Kidney tubule cell (primary cell): ENCODE data around the gene POLDIP3.
"Not testable (repeated sequence)": the region's sequence is repeated elsewhere in the genome, so short reads cannot be mapped to it uniquely, and the experiment has no call there.

Experiments
- DNase-seq: peaks from one replicate; pipeline ENCODE4 v3.0.0-alpha.2; 2018; ENCODE audit warnings: low spot score

The POLDIP3 gene

DNA sequence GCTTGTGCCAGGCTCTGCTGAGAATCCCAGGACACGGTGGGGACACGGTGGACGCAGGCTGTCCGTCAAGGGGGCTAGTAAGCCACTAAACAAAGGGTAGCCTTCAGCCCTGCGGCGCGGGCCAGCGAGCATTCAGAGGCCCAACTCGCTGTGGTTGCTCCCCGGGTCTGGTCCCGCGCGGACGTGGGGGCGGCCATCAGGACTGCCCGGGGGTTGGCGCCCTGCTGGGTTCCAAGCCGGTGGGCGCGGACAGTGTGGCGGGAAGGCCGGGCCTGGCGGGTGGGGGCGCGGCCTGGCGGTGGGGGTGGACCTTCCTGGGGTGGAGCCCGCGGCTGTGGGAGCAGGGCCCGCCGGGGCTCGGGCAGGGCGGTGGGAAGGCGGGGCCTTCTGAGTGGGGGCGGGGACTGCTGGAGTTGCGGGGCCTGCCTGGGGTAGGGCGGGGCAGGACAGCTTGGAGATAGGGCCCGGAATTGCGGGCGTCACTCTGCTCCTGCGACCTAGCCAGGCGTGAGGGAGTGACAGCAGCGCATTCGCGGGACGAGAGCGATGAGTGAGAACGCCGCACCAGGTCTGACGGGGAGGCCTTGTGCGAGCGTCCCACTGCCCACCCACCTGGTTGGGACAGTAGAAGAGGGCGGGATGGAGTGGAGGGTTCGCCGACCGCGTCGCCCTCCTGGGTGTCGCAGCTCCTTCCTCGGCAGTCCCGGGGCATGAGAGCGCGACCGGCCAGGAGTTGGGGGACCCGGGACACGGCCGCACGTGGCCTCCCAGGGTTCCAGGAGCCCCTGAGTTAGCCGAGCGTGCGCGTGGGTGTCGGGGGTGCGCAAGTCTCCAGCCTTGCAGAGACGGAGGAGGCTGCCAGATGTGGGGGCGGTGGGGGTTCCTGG lies 61.0 kb downstream of the POLDIP3 start, which contains the start of gene SERHL2:
Gene SERHL2 (plus strand): TSS at position 482 of the 887 bp plus-strand sequence. CDS start 65 bp downstream, at position 547.
- DNase-seq = peak; percentile 74

DNA sequence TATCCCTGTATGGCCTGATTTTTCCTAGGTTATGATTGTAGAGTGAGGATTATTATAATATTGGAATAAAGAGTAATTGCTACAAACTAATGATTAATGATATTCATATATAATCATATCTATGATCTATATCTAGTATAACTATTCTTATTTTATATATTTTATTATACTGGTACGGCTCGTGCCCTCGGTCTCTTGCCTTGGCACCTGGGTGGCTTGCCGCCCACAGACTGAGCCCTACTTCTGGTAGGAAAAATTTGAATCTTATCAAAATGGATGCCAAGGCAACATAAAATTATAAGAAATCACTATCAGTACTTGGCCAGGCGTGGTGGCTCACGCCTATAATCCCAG lies 62.4 kb downstream of the POLDIP3 start:
- DNase-seq = not testable (repeated sequence)

DNA sequence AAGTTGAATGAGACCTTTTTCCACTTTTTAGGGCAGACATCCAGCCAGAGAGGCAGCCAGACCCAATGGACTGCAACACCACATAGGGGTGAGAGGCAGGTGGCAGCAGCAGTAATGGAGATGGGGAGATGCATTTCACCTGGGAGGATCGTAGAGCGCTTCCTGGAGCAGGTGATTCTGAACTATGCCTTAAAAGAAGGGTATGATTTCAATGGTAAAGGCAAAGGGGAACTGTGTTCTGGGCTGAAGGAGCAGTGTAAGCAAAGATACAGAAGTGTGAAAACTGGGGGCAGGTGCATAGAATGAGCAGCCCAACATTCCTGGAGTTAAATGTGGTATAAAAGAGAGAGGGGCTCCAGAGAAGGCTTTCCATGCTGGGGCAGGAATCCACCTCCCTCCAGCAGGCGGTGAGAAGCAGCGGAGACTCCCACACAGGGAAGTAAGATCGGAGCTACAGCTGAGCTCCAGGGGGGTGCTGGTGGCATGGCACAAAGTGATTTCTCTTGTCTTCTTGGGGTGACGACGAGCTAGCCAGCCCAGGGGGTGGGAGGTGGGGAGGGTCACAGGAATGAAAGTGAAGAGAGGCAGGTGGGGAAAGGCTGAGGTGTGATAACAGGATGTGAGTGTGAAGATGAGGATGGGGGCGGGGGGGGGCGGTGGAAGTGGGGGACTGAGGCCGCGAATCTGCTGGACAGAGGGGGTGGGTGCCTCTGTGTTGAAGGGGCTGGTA lies 65.2 kb downstream of the POLDIP3 start:
- no peak for DNase-seq

DNA sequence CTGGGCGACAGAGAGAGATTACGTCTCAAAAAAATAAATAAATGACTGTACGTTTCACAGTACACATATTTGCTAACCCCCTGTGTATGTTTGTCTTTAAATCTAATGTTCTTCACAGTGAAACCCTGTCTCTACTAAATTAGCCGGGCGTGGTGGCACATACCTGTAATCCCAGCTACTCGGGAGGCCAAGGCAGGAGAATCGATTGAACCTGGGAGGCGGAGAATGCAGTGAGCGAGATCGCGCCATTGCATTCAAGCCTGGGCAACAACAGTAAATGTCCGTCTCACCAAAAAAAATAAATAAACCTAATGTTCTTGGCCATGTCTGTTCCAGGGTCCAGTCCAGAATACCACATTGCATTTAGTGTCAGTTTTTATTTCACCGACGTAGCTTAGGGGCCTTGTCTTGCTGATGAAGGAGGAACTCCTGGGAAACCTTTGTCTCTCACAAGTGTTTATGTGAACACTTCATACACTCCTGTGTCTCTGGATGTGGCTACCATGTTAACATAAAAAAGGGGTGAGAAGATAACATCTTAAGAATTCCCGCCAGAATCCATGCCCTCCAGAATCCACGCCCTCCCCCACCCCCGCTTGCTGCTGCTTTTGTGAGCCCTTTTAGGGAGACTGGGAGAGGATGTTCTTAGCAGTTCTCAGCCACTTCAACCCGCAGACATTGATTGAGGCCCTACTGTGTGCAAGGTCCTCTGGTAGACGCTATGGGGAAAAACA lies 65.9 kb downstream of the POLDIP3 start:
- no peak for DNase-seq

DNA sequence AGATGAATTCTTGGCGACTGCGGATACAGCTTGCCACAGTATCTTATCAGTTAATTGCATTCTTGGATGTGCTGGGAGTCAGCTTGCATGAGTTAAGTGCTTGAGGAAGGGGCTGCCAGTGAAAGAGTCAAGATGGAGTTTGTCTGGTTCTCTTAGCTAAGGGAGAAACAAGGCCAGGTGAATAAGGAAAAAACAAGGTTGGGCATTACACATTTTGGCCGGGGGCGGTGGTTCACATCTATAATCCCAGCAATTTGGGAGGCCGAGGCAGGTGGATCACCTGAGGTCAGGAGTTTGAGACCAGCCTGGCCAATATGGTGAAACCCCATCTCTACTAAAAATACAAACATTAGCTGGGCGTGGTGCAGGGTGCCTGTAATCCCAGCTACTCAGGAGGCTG lies 66.6 kb downstream of the POLDIP3 start:
- not testable (repeated sequence) for DNase-seq

DNA sequence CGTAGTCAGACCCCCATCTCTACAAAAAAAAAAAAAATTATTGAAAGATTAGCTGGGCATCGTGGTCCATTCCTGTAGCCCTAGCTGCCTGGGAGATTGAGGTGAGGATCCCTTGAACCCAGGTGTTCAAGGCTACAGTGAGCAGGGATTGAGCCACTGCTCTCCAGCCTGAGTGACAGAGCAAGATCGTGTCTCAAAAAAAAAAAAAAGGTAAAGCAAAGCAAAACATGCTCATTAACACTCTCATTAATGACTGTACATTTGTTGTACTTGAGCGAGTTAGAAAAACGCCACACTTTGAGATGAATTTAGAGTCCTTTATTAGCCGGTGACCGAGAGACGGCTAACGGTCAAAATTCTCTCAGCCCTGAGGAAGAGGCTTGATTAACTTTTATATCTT lies 67.1 kb downstream of the POLDIP3 start:
- DNase-seq = no peak

DNA sequence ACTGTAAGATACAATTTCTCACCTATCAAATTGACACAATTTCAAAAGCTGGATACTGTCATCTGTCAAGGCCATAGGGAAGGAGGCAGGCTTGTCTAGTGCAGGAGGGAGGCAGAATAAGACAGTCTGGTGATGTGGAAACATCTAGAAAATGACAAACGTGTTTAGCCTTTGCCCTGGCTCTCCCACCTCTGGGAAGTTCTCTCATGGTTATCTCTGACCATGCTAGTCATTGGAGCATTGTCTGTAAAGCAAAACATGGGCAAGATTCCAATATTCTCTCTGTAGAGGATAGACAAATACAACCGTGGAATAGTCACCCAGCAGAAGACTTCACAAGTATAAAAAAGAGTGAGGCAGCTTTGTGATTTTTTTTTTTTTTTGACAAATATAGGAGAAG lies 70.0 kb downstream of the POLDIP3 start:
- DNase-seq = peak; percentile 44

DNA sequence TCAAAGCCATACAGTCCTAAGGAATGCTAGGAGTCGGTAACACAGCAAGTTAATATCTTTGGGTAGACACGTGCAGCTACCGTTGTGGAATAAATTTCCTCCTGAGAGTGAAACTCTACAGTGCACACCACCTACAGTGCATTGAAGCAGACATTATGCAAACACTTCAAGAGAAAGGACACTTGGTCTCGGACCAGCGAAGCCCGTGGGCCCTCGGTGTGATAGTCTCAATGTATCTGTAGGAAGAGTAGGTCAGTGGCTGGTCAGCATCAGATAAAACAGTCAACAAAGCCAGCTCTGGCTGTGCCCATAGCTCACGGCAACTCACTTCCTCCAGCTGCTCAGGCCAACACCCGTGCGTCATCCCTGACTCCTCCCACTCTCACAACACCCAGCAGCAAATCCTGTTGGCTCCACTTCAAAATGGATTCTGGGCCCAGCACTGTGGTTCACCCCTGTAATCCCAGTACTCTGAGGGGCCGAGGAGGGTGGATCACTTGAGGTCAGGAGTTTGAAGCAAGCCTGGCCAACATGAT lies 75.4 kb downstream of the POLDIP3 start:
- not testable (repeated sequence) for DNase-seq

DNA sequence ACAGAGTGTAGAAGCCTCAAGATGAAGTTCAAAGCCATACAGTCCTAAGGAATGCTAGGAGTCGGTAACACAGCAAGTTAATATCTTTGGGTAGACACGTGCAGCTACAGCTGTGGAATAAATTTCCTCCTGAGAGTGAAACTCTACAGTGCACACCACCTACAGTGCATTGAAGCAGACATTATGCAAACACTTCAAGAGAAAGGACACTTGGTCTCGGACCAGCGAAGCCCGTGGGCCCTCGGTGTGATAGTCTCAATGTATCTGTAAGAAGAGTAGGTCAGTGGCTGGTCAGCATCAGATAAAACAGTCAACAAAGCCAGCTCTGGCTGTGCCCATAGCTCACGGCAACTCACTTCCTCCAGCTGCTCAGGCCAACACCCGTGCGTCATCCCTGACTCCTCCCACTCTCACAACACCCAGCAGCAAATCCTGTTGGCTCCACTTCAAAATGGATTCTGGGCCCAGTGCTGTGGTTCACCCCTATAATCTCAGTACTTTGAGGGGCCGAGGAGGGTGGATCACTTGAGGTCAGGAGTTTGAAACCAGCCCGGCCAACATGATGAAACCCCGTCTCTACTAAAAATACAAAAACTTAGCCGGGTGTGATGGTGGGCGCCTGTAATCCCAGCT lies 77.4 kb downstream of the POLDIP3 start:
- DNase-seq = not testable (repeated sequence)

DNA sequence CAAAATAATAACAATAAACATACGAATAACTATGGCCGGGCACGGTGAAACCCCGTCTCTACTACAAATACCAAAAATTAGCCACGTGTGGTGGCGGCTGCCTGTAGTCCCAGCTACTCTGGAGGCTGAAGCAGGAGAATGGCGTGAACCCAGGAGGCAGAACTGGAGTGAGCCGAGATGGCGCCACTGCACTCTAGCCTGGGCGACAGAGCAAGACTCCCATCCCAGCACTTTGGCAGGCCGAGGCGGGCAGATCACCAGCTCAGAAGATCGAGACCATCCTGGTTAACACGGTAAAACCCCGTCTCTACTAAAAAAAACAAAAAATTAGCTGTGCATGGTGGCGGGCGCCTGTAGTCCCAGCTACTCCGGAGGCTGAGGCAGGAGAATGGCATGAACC lies 78.0 kb downstream of the POLDIP3 start:
- DNase-seq = not testable (repeated sequence)

DNA sequence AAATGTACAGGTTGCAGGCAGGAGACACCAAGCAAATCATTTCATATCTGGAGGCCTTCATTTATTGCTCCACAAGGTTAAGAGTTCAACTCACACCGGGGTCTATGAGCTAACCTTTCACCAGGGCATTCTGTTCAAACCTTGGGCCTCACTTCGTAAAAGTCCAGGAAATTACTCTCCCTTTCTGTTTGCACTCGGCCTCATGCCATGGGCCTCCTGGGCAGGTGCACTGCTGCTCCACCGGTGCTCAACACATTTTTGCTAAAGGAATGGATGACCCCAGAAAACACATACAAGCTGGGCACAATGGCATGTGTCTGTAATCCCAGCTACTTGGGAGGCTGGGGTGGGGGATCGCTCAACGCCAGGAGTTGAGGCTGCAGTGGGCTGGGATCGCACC lies 78.5 kb downstream of the POLDIP3 start:
- no peak for DNase-seq

DNA sequence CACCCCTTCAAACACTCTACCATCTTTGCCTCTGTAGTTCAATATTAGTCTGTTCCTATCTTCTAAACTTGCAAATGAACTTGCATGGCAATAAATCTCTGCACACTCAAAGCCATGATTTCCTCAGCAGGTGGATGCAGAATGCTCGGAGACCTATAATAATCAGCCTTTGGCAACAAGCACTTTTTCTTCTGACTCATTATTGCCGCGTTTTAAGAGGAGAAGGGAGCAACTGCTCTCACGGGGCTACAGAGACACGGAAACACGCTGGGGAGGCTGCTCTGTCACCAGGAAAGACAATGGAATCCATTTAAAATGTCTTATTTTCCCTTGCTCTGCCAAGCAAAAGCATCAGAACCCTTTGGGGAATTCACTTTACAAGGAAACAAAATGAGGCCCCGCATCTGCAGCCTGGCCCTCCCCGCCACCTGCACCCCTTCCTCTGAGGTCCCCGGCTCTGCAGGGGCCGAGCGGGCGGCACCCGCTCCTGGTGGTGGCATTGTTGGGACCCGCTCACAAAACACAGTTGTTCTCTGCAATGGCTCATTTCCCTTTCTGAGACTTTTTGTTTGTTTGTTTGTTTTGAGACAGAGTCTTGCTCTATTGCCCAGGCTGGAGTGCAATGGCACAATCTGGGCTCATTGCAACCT lies 79.5 kb downstream of the POLDIP3 start:
- DNase-seq = not testable (repeated sequence)
